Activated CD4-positive, CD25-positive, alpha-beta regulatory T cell treated with anti-CD3 and anti-CD28 coated beads, Interleukin-2, amount 50 U/mL, for 24 hours (primary cell): ENCODE data around the gene RAB9A.
"Not testable (repeated sequence)": the region's sequence is repeated elsewhere in the genome, so short reads cannot be mapped to it uniquely, and the experiment has no call there.

Experiments
- ATAC-seq, 2 donors: fragments of 150-1000 bp; cut with Tn5 transposase; one replicate each; pipeline ENCODE4 v1.10.0; 2021; ENCODE audit warnings: mild to moderate bottlenecking in 1 of 2, moderate library complexity in 1 of 2

RAB9A gene, protein sequence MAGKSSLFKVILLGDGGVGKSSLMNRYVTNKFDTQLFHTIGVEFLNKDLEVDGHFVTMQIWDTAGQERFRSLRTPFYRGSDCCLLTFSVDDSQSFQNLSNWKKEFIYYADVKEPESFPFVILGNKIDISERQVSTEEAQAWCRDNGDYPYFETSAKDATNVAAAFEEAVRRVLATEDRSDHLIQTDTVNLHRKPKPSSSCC

DNA sequence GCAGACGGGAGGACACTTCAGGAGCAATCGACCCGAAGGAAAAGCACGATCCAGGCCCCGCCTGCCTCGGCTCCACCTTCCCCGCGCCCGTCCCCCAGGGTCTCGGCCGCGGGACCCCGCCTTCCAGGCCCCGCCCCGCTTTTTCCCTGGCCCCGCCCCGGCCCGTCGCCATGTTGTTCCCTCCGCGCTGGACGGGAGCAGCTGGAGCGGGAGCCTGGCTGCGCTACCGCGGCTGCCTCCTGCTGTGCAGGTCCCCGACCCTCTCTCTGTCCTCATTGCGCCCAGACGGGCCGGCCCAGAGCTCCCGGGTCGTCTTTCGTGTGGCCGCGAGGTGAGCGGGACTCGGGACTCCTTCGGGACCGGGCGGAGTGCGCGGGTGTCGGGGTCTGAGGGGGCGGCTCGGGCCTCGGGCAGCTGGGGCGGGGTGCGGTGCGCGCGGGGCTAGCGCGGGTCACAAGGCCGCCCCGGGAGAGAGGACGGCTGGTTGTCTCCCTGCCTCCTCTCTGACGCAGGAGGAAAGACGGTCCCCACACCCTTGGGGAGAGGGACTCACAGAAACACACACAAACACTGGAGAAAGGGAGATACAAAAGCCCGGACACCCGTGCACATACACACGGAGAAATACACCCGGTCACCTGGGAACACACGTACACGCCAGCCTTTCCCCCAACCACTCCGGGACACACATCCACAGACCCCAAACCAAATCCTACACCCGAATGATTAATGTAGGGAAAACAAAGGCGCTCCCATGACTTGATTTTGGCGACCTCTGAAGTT, at the start of gene RAB9A:
RAB9A (plus strand) TSS at position 171 of the 783 bp plus-strand sequence. CDS start 19,619 bp downstream, outside the sequence.
- ATAC-seq: peak; percentile 87 to 91

DNA sequence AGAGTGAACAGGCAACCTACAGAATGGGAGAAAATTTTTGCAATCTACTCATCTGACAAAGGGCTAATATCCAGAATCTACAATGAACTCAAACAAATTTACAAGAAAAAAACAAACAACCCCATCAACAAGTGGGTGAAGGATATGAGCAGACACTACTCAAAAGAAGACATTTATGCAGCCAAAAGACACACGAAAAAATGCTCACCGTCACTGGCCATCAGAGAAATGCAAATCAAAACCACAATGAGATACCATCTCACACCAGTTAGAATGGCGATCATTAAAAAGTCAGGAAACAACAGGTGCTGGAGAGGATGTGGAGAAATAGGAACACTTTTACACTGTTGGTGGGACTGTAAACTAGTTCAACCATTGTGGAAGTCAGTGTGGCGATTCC, 47.2 kb upstream of the RAB9A start:
- ATAC-seq: not testable (repeated sequence)

DNA sequence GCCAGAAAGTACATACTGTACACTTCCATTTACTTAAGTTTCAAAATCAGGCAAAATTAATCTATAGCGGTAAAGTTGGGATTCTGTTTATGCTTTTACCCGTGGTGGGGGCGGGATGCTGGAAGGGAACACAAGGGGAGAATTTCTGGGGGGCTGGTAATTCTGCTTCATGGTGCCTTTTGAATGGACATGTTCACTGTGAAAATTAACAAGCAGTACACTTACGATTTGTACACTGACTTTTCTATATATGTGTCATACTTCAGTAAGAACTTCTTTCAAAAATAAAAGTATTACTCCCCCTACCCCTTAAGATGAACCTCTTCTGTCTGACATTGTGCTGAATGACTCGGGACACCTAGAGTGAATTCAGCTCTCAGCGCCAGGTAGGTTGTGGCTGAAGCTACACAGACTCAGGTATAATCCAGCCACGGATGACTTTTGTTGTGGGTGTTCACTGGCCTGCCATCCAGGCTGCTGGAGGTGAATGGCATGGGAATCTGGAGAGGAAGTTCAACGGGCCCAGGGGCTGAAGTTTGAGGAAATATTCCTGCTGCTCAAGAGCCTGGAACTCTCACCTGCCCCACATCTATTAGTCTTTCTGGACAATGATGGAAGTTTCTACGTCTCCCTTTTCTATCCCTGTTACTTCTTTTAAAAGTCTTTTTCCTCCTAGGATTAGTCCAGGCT, 43.3 kb upstream of the RAB9A start:
- ATAC-seq: no peak

GRCh38 chrX:13646154-13646549, 42.8 kb upstream of the RAB9A start:
- no peak for ATAC-seq

DNA sequence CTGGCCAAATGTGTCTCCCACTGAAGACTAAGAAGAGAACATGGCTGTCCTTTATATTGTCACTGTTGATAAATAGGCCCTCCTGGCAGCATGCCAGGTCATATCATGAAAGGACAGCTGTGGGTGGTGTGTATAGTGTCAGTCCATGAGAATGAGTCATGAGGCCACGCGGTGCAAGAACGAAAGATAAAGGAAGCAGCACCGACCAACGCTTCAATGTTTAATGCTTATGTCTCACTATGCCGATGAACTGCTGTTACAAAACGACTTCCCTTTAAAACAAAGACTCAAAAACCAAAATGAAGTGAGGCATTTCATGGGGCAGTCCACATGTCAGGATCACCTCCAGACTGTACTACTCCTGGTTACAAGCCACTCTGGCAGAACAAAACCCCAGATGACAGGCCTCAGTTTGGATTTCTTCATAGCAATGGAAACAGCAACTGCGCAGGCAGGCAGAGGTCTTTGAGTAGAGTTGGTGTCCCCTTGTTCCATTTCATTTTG, 41.2 kb upstream of the RAB9A start:
- peak; percentile 96 for ATAC-seq

GRCh38 chrX:13648336-13648735, 40.6 kb upstream of the RAB9A start:
- ATAC-seq: not testable (repeated sequence)

DNA sequence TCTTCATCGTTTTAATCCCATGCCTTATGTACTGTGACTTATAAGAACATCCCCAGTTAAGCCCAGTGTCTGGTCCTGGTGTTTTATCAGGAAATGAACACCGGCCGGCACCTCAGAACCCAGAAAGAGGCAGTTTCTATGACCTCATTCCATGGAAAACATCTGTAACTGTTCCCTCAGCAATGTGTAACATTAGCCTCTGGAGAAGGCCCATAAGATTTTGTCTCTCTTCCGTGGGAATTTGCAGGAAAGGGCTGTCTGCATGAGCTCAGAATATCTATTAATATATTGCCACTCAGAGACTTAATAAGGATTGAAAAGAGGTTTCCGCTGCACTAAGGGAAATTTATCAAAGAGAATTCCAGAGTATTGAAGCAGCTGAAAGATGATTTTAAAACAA, 39.1 kb upstream of the RAB9A start:
- no peak for ATAC-seq

GRCh38 chrX:13650318-13650717, 38.6 kb upstream of the RAB9A start:
- ATAC-seq: no peak

DNA sequence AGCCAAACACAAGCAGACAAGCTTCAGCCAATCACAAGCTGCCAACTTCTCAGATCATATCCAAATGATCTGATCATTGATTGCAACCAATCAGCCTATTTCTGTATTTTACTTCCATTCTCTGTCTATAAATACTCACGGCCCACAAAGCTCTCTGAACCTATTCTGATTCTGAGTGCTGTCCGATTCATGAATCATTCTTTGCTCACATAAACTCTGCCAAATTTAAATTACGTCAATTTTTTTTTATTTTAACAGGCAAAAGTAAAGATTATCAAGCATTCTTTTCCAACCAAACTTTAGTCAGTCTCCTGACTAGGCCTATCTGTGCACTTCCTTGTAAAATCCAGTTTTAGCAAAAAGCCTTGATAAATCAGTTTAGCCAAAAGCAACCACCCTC, 37.8 kb upstream of the RAB9A start:
- ATAC-seq: no peak

DNA sequence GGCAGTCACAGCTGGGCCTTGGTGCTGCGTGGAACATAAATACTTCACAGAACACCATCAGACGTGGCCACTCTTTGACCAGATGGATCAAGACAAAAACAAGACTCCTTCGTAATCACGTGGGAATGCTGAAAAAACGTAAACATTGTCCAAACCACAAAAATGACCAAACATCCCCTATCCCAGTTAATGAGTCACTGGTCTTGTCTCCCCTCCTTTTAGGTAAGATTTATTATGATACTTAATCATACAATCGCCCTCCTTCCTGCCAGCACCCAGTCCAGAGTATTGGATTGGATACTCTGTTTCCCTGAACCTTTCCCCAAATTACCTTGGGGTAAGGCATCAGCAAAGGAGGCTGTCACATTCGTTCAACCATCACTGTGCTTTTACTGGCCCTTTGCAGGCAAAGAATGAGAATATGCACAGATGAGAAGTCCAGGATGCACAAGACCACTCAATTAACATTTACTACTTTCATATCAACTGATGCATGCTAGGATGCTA, 36.6 kb upstream of the RAB9A start:
- no peak for ATAC-seq

GRCh38 chrX:13652850-13653693, 35.9 kb upstream of the RAB9A start, which contains the start of gene TCEANC:
TSS of gene TCEANC (plus strand) at chrX:13653141. CDS start at chrX:13662509, 9,368 bp downstream.
- peak; percentile 96 to 98 for ATAC-seq

- no peak for ATAC-seq
Observed at GRCh38 chrX:13654116-13654515, 34.8 kb upstream of the RAB9A start.

- ATAC-seq: no peak
Observed at GRCh38 chrX:13655674-13656073, 33.3 kb upstream of the RAB9A start.

DNA sequence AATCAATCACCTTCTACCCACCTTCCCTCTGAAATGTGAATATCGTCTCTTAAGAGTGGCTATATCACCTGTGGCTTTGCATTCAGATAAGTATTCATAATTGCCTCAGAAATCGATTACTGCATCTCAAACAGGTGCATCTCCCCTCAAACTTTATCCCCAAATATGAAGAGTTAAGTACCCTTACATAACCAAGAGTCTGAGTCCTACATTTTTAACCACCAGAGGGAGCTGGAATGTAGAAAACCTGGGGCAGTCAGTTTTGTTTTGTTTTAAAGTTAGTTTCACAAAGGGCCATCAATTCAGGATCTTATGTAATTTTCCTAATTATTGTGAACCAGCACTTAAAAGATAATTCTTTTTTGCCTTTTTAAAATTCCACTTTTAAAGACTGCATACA, 30.3 kb upstream of the RAB9A start:
- no peak for ATAC-seq

DNA sequence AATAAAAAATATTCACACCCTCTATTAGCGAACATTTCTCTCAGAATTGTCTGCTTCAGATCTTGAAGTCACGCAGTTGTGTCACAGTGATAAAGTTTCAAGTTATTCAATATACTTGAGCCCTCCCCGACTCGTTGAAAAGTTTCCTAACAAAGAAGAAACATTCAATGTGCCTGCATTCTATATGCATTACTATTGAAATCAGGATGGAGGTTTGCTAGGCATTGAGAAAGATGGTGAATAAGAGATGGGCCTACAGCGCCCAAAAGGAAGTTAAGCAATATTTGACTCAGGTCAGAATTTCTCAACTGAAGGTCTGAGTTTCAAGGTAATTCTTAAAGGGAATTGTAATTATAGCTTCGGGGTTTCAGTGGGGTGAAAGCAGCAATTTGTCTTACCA, 29.9 kb upstream of the RAB9A start:
- no peak for ATAC-seq

GRCh38 chrX:13661735-13662288, 27.1 kb upstream of the RAB9A start:
- peak; percentile 78 to 92 for ATAC-seq

- no peak for ATAC-seq
Observed at GRCh38 chrX:13662355-13662791, 26.6 kb upstream of the RAB9A start.

DNA sequence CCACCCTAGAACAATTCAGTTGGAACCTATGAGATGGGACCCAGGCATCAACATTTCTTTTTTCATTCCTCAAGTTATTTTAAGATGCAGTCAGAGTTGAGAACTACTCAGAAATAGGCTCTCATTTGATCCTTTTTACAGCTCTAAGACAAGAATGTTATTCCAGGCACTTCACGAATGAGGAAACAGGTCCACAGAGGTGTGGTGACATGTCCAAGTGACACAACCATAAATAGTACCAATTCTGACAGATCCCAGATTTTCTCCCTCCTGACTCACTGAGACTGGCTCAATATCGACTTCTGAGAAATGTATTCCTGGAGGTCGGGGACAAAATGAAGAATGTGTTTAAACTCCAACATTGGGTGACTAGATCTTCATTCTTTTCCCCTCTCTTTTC, 24.9 kb upstream of the RAB9A start:
- ATAC-seq: no peak

- no peak for ATAC-seq
Observed at GRCh38 chrX:13666836-13667235, 22.1 kb upstream of the RAB9A start.

- no peak for ATAC-seq
Observed at GRCh38 chrX:13667919-13668318, 21.0 kb upstream of the RAB9A start.

GRCh38 chrX:13669246-13669737, 19.6 kb upstream of the RAB9A start:
- peak; percentile 83 to 84 for ATAC-seq

- ATAC-seq: peak in 1 of 2 donors; percentile 38
Observed at GRCh38 chrX:13669755-13670154, 19.2 kb upstream of the RAB9A start.
